HCT116 (cell line): Measurements from ENCODE around the gene TBC1D1. TPM values are rescaled to one million over a fixed set of nuclear protein-coding genes. Genes with fewer than 3 reads are reported as not detected.

ENCODE experiments used
- ATAC-seq: fragments of 200-7000 bp; cut with Tn5 transposase; 2 replicates; pipeline ENCODE4 v1.9.1; 2020; ENCODE audit warnings: mild to moderate bottlenecking, moderate library complexity
- BruUV-seq: library from RNA; stranded (reverse); fragments of 400-500 nt; replicated peaks from 2 replicates; lab custom pipeline; 2021; lab: Mats Ljungman, UMichigan
- CTCF ChIA-PET: fragments of 300-600 bp; sonication (Branson Sonifier 250); formaldehyde crosslinking; loops from one replicate; lab custom pipeline; 2021; ENCODE audit warnings: antibody characterized with exemption; lab: Charles Lee
- POLR2A ChIA-PET: fragments of 300-600, 350-600 bp; sonication (Branson Sonifier 250); formaldehyde crosslinking; loops from one replicate; lab custom pipeline; 2021; ENCODE audit warnings: antibody characterized with exemption; lab: Charles Lee
- RAD21 ChIA-PET, 2 experiments: fragments of 300-600 bp; sonication (Branson Sonifier 250); formaldehyde crosslinking; loops; one replicate each; lab custom pipeline; 2023; ENCODE audit warnings: low total read pairs in 2 of 2; ENCODE audit not compliant: uncharacterized antibody in 2 of 2, unreplicated experiment in 2 of 2, low non-redundant PET in 1 of 2; lab: Charles Lee
- DNase-seq: peaks from one replicate; pipeline ENCODE4 v3.0.0-alpha.2; 2010; ENCODE audit warnings: low read depth, low spot score
- H2AFZ ChIP-seq: fragments of 200-600 bp; shearing (Covaris generic), sonication (generic); 2 replicates; pipeline ENCODE4 v1.6.1; 2017; ENCODE audit warnings: low read depth, mixed run types, mixed read lengths, antibody characterized with exemption, low read length; ENCODE audit not compliant: poor library complexity, severe bottlenecking
- H3K27ac ChIP-seq: 2 replicates; pipeline ENCODE4 v1.5.1; 2012; ENCODE audit warnings: low read depth, low read length
- H3K27me3 ChIP-seq: fragments of 200-600 bp; sonication (generic); 2 replicates; pipeline ENCODE4 v1.6.1; 2016; ENCODE audit warnings: mixed run types, low read length, mixed read lengths; ENCODE audit not compliant: insufficient read depth
- H3K36me3 ChIP-seq, 2 experiments: fragments of 200-500 bp in 1 of 2; fragments of 200-600 bp in 1 of 2; sonication (Bioruptor generic) in 1 of 2; sonication (generic) in 1 of 2; 2 replicates each; pipeline versions ENCODE4 v1.5.1 to v1.6.1; 2014 to 2016; ENCODE audit warnings: low read length in 2 of 2, inconsistent platforms in 1 of 2, mixed read lengths in 1 of 2, mixed run types in 1 of 2; ENCODE audit not compliant: insufficient read depth in 2 of 2, control insufficient read depth in 1 of 2
- H3K4me1 ChIP-seq, 2 experiments: fragments of 200-600 bp in 1 of 2; sonication (generic) in 1 of 2; 2 replicates each; pipeline versions ENCODE4 v1.5.1 to v1.6.1; 2012 to 2017; ENCODE audit warnings: low read length in 2 of 2, inconsistent platforms in 1 of 2, mild to moderate bottlenecking in 1 of 2, mixed read lengths in 1 of 2, mixed run types in 1 of 2, moderate library complexity in 1 of 2; ENCODE audit not compliant: insufficient read depth in 2 of 2, control insufficient read depth in 1 of 2
- H3K4me2 ChIP-seq: fragments of 200-600 bp; sonication (generic); 2 replicates; pipeline ENCODE4 v1.6.1; 2017; ENCODE audit warnings: mixed run types, low read length, mixed read lengths
- H3K4me3 ChIP-seq, 2 experiments: fragments of 200-600 bp in 1 of 2; sonication (generic) in 1 of 2; replicated peaks in 1 of 2; 2 replicates each; pipeline ENCODE4 v1.5.1; 2011 to 2016; ENCODE audit warnings: low read length in 2 of 2, control low read depth in 1 of 2, low read depth in 1 of 2, mild to moderate bottlenecking in 1 of 2, mixed read lengths in 1 of 2, mixed run types in 1 of 2
- H3K79me2 ChIP-seq: fragments of 200-600 bp; sonication (generic); 2 replicates; pipeline ENCODE4 v1.6.1; 2017; ENCODE audit warnings: mild to moderate bottlenecking, mixed run types, low read length, moderate library complexity, mixed read lengths; ENCODE audit not compliant: insufficient read depth
- H3K9ac ChIP-seq: fragments of 200-600 bp; sonication (generic); 2 replicates; pipeline ENCODE4 v1.6.1; 2016; ENCODE audit warnings: low read length, mixed read lengths
- H3K9me2 ChIP-seq: fragments of 200-600 bp; sonication (generic), shearing (Covaris generic); 2 replicates; pipeline ENCODE4 v1.6.1; 2017; ENCODE audit warnings: mixed run types, mild to moderate bottlenecking, moderate library complexity; ENCODE audit not compliant: insufficient read depth
- H3K9me3 ChIP-seq, 2 experiments: fragments of 200-500 bp in 1 of 2; fragments of 200-600 bp in 1 of 2; sonication (Bioruptor generic) in 1 of 2; sonication (generic) in 1 of 2; 2 replicates each; pipeline ENCODE4 v1.6.1; 2014 to 2017; ENCODE audit warnings: low read length in 2 of 2, mixed read lengths in 2 of 2, inconsistent platforms in 1 of 2, low read depth in 1 of 2, mild to moderate bottlenecking in 1 of 2, mixed run types in 1 of 2, moderate library complexity in 1 of 2; ENCODE audit not compliant: control insufficient read depth in 1 of 2, insufficient read depth in 1 of 2
- H4K20me1 ChIP-seq: fragments of 200-600 bp; sonication (generic), shearing (Covaris generic); 2 replicates; pipeline ENCODE4 v1.6.1; 2017; ENCODE audit warnings: mixed run types, mild to moderate bottlenecking, moderate library complexity; ENCODE audit not compliant: insufficient read depth
- CBX3 ChIP-seq: IDR thresholded peaks from 2 replicates; pipeline ENCODE4 v1.6.1; 2012; ENCODE audit warnings: low read depth
- CTCF ChIP-seq, 3 experiments: fragments of 200-600 bp in 1 of 3; sonication (generic) in 1 of 3; IDR thresholded peaks in 2 of 3; conservative IDR thresholded peaks in 1 of 3; 2 replicates each; pipeline ENCODE4 v1.5.1; 2012 to 2017; ENCODE audit warnings: low read depth in 2 of 3, low read length in 2 of 3, antibody characterized with exemption in 1 of 3, borderline replicate concordance in 1 of 3, control low read depth in 1 of 3, mild to moderate bottlenecking in 1 of 3, mixed read lengths in 1 of 3, mixed run types in 1 of 3, moderate library complexity in 1 of 3; ENCODE audit not compliant: insufficient read depth in 1 of 3
- ELF1 ChIP-seq: IDR thresholded peaks from 2 replicates; pipeline ENCODE4 v1.6.1; 2012; ENCODE audit warnings: low read depth, borderline replicate concordance
- EZH2 ChIP-seq: fragments of 200-600 bp; sonication (generic); IDR thresholded peaks from 2 replicates; pipeline ENCODE4 v1.6.1; 2017; ENCODE audit warnings: antibody characterized with exemption, mixed run types
- POLR2AphosphoS5 ChIP-seq: IDR thresholded peaks from 2 replicates; pipeline ENCODE4 v1.6.1; 2011; ENCODE audit warnings: mild to moderate bottlenecking, low read depth, low read length, moderate library complexity
- SIN3A ChIP-seq: IDR thresholded peaks from 2 replicates; pipeline ENCODE4 v1.6.1; 2012; ENCODE audit warnings: low read depth
- SP1 ChIP-seq: IDR thresholded peaks from 2 replicates; pipeline ENCODE4 v1.6.1; 2012; ENCODE audit warnings: low read depth
- ZBTB33 ChIP-seq: IDR thresholded peaks from 2 replicates; pipeline ENCODE4 v1.6.1; 2011; ENCODE audit warnings: mild to moderate bottlenecking, low read length, moderate library complexity; ENCODE audit not compliant: insufficient replicate concordance; ENCODE audit errors: extremely low read depth
- intact Hi-C: fragments of 100-400 bp; cut with micrococcal nuclease; formaldehyde crosslinking; loops from 2 replicates; pipeline ENCODE4 v1.10.0; 2022
- total RNA-seq: library from RNA; stranded (reverse); gene quantifications from one replicate; pipeline ENCODE4 v1.2.1, GENCODE V29; 2021; ENCODE audit not compliant: unreplicated experiment

The TBC1D1 gene
- total RNA-seq, 1 experiment from 2014 or later = 82.7 TPM

GRCh38 chr4:38177641-38178391, 286.9 kb downstream of the TBC1D1 start:
- no peak overlapping the region for H3K4me2 ChIP-seq
- no TSS peak for BruUV-seq

More at GRCh38 chr4:38177641-38178391, 286.9 kb downstream of the TBC1D1 start:
- H2AFZ ChIP-seq = no peak overlapping the region
- CTCF ChIA-PET = interaction anchor here (0.9 to 4.5 kb wide), 4 partner anchors 497 to 683 kb away, joined by 3 to 93 read pairs (median 48); no protein-coding TSS in a partner anchor
- peaks cover 15 to 29% of the 10 kb centered on the region in 2 experiments for H3K4me1 ChIP-seq
- intact Hi-C loops = no loop called here
- H4K20me1 ChIP-seq = no peaks in the 10 kb centered on the region
- RAD21 ChIA-PET = no interaction called here
- ATAC-seq = no peak
- TF ChIP-seq CTCF (IDR thresholded peaks at IDR 0.05 in 2 of 3, conservative IDR thresholded peaks at IDR 0.05 in 1 of 3; ENCODE audit: borderline replicate concordance in 1 of 3, insufficient read depth in 1 of 3, low read depth in 2 of 3, low read length in 2 of 3) (no peak), ELF1 (no peak), EZH2 (no peak), SIN3A (no peak), POLR2AphosphoS5 (no peak), SP1 (no peak), CBX3 (no peak), ZBTB33 (no peak)
- DNase-seq = no peak
- POLR2A ChIA-PET = no interaction called here
- H3K9me2 ChIP-seq = no peaks in the 10 kb centered on the region
- no peaks in the 10 kb centered on the region for H3K36me3 ChIP-seq
- H3K9ac ChIP-seq = no peak overlapping the region
- no peaks in the 10 kb centered on the region for H3K9me3 ChIP-seq
- H3K27me3 ChIP-seq = no peaks in the 10 kb centered on the region
- H3K4me3 ChIP-seq = no peak overlapping the region
- no peak overlapping the region for H3K27ac ChIP-seq
- H3K79me2 ChIP-seq = no peaks in the 10 kb centered on the region
